WTC11 (cell line): ENCODE data around the gene ZNF583. TPM values are rescaled to one million over a fixed set of nuclear protein-coding genes. Genes with fewer than 3 reads are reported as not detected.

ENCODE experiments used
- ATAC-seq: fragments of 200-7000 bp; cut with Tn5 transposase; 2 replicates; pipeline ENCODE4 v1.10.0; 2021; ENCODE audit warnings: mild to moderate bottlenecking, moderate library complexity
- CTCF ChIA-PET: fragments of 300-600 bp; sonication (Branson Sonifier 250); formaldehyde crosslinking; loops from one replicate; lab custom pipeline; 2021; ENCODE audit warnings: antibody characterized with exemption; lab: Charles Lee
- POLR2A ChIA-PET: fragments of 350-600 bp; sonication (Branson Sonifier 250); formaldehyde crosslinking; loops from one replicate; lab custom pipeline; 2021; ENCODE audit warnings: antibody characterized with exemption; lab: Charles Lee
- DNase-seq: peaks from one replicate; pipeline ENCODE4 v3.0.0; 2021; ENCODE audit warnings: low spot score
- H3K27ac Mint-ChIP-seq: 2 replicates; pipeline ENCODE4 v1.8.0; 2021; ENCODE audit warnings: mixed read lengths
- H3K27me3 Mint-ChIP-seq: 2 replicates; pipeline ENCODE4 v1.8.0; 2021; ENCODE audit warnings: low read depth, mild to moderate bottlenecking, moderate library complexity, mixed read lengths
- H3K36me3 Mint-ChIP-seq: 2 replicates; pipeline ENCODE4 v1.8.0; 2021; ENCODE audit warnings: mixed read lengths
- H3K4me1 Mint-ChIP-seq: 2 replicates; pipeline ENCODE4 v1.8.0; 2022; ENCODE audit warnings: mixed read lengths
- H3K4me3 Mint-ChIP-seq: 2 replicates; pipeline ENCODE4 v1.8.0; 2021; ENCODE audit warnings: mild to moderate bottlenecking, moderate library complexity, mixed read lengths
- H3K9me3 Mint-ChIP-seq: 2 replicates; pipeline ENCODE4 v1.8.0; 2021; ENCODE audit warnings: mixed read lengths
- ARID4B ChIP-seq: sonication (generic); formaldehyde crosslinking; IDR thresholded peaks from 2 replicates; pipeline ENCODE4 v1.8.0; 2023; ENCODE audit warnings: missing genetic modification reagents, mild to moderate bottlenecking, borderline replicate concordance
- CDX4 ChIP-seq: fragments of 250-450 bp; sonication (Bioruptor Pico); IDR thresholded peaks from 2 replicates; pipeline ENCODE4 v1.9.0; 2021; ENCODE audit warnings: moderate library complexity, mild to moderate bottlenecking, inconsistent platforms, borderline replicate concordance
- ELF4 ChIP-seq: sonication (generic); formaldehyde crosslinking; IDR thresholded peaks from 2 replicates; pipeline ENCODE4 v1.8.1; 2022; ENCODE audit warnings: low read depth, mild to moderate bottlenecking, moderate library complexity, missing genetic modification reagents
- ERG ChIP-seq: fragments of 250-450 bp; sonication (Bioruptor Pico); IDR thresholded peaks from 2 replicates; pipeline ENCODE4 v1.8.0; 2021; ENCODE audit warnings: mild to moderate bottlenecking
- ESRRA ChIP-seq: sonication (generic); formaldehyde crosslinking; IDR thresholded peaks from 2 replicates; pipeline ENCODE4 v1.8.1; 2022; ENCODE audit warnings: mild to moderate bottlenecking, missing genetic modification reagents, borderline replicate concordance
- FOXP1 ChIP-seq: sonication (generic); formaldehyde crosslinking; IDR thresholded peaks from 2 replicates; pipeline ENCODE4 v1.8.0; 2022; ENCODE audit warnings: missing genetic modification reagents, mild to moderate bottlenecking, moderate library complexity, borderline replicate concordance
- JAZF1 ChIP-seq: fragments of 250-450 bp; sonication (Bioruptor Pico); IDR thresholded peaks from 2 replicates; pipeline ENCODE4 v1.9.0; 2021; ENCODE audit warnings: moderate library complexity, mild to moderate bottlenecking, inconsistent platforms
- MXD4 ChIP-seq: fragments of 250-450 bp; sonication (Bioruptor Pico); IDR thresholded peaks from 2 replicates; pipeline ENCODE4 v1.8.0; 2021; ENCODE audit warnings: mild to moderate bottlenecking, moderate library complexity, borderline replicate concordance
- NFE2L1 ChIP-seq: sonication (generic); formaldehyde crosslinking; IDR thresholded peaks from 2 replicates; pipeline ENCODE4 v1.8.1; 2023; ENCODE audit warnings: missing genetic modification reagents
- NR1H2 ChIP-seq: sonication (generic); formaldehyde crosslinking; IDR thresholded peaks from 2 replicates; pipeline ENCODE4 v1.9.0; 2021; ENCODE audit warnings: mild to moderate bottlenecking, moderate library complexity, missing genetic modification reagents
- NR2C2 ChIP-seq: sonication (generic); formaldehyde crosslinking; IDR thresholded peaks from 2 replicates; pipeline ENCODE4 v1.8.0; 2022; ENCODE audit warnings: mild to moderate bottlenecking, missing genetic modification reagents
- OVOL2 ChIP-seq: fragments of 250-450 bp; sonication (Bioruptor Pico); IDR thresholded peaks from 2 replicates; pipeline ENCODE4 v1.9.0; 2021; ENCODE audit warnings: mild to moderate bottlenecking, borderline replicate concordance
- SMAD4 ChIP-seq: sonication (generic); formaldehyde crosslinking; IDR thresholded peaks from 2 replicates; pipeline ENCODE4 v1.8.0; 2022; ENCODE audit warnings: mild to moderate bottlenecking, missing genetic modification reagents
- SOX15 ChIP-seq: fragments of 250-450 bp; sonication (Bioruptor Pico); IDR thresholded peaks from 2 replicates; pipeline ENCODE4 v1.9.0; 2021; ENCODE audit warnings: mild to moderate bottlenecking
- TEAD1 ChIP-seq: sonication (generic); formaldehyde crosslinking; IDR thresholded peaks from 2 replicates; pipeline ENCODE4 v1.8.0; 2022; ENCODE audit warnings: mild to moderate bottlenecking, missing genetic modification reagents
- TEAD4 ChIP-seq: sonication (generic); formaldehyde crosslinking; IDR thresholded peaks from 2 replicates; pipeline ENCODE4 v1.8.0; 2022; ENCODE audit warnings: mild to moderate bottlenecking, missing genetic modification reagents
- USF1 ChIP-seq: sonication (generic); formaldehyde crosslinking; IDR thresholded peaks from 2 replicates; pipeline ENCODE4 v1.8.0; 2022; ENCODE audit warnings: mild to moderate bottlenecking, missing genetic modification reagents
- ZMAT4 ChIP-seq: fragments of 250-450 bp; sonication (Bioruptor Pico); IDR thresholded peaks from 2 replicates; pipeline ENCODE4 v1.9.0; 2021; ENCODE audit warnings: mild to moderate bottlenecking
- ZNF416 ChIP-seq: fragments of 250-450 bp; sonication (Bioruptor Pico); IDR thresholded peaks from 2 replicates; pipeline ENCODE4 v1.9.0; 2021; ENCODE audit warnings: mild to moderate bottlenecking, inconsistent platforms
- ZNF423 ChIP-seq: fragments of 250-450 bp; sonication (Bioruptor Pico); IDR thresholded peaks from 2 replicates; pipeline ENCODE4 v2.1.2; 2022; ENCODE audit warnings: mild to moderate bottlenecking, moderate library complexity
- ZNF512 ChIP-seq: sonication (generic); formaldehyde crosslinking; IDR thresholded peaks from 2 replicates; pipeline ENCODE4 v1.8.1; 2022; ENCODE audit warnings: missing genetic modification reagents, borderline replicate concordance
- total RNA-seq: library from RNA; stranded (reverse); gene quantifications from 3 replicates; pipeline ENCODE4 v1.2.3, GENCODE V29; 2021

ZNF583 gene
- total RNA-seq, 1 experiment from 2014 or later, result 2.3 TPM

- no peak for TF ChIP-seq ARID4B
- no peak for TF ChIP-seq USF1 (CRISPR knock-in tag)
- no peak for TF ChIP-seq ZMAT4 (CRISPR knock-in tag)
- TF ChIP-seq SMAD4 (CRISPR knock-in tag), result no peak
These were observed 31.9 kb upstream of the ZNF583 start (continued) for GRCh38 chr19:56372281-56372680.

- TF ChIP-seq NFE2L1 (CRISPR knock-in tag) (no peak), TEAD1 (CRISPR knock-in tag) (no peak), ERG (CRISPR knock-in tag) (no peak), OVOL2 (CRISPR knock-in tag) (no peak), CDX4 (no peak), ZNF416 (no peak), MXD4 (CRISPR knock-in tag) (no peak)
- H3K4me1 Mint-ChIP-seq, result no peaks in the 10 kb centered on the region
- peaks cover 64% of the 10 kb centered on the region for H3K36me3 Mint-ChIP-seq
- H3K27ac Mint-ChIP-seq, result no peak overlapping the region
- no peak overlapping the region for H3K4me3 Mint-ChIP-seq
- ChIA-PET POLR2A (no interaction called here), CTCF (interaction anchor here (0.5 to 0.6 kb wide), 2 partner anchors 11 to 28 kb away, joined by 3 to 5 read pairs; no protein-coding TSS in a partner anchor)
- H3K27me3 Mint-ChIP-seq, result no peaks in the 10 kb centered on the region
- ATAC-seq, result no peak
- H3K9me3 Mint-ChIP-seq, result peaks cover 29% of the 10 kb centered on the region
- DNase-seq, result no peak
These were observed 26.8 kb upstream of the ZNF583 start for GRCh38 chr19:56377105-56377924.

DNA sequence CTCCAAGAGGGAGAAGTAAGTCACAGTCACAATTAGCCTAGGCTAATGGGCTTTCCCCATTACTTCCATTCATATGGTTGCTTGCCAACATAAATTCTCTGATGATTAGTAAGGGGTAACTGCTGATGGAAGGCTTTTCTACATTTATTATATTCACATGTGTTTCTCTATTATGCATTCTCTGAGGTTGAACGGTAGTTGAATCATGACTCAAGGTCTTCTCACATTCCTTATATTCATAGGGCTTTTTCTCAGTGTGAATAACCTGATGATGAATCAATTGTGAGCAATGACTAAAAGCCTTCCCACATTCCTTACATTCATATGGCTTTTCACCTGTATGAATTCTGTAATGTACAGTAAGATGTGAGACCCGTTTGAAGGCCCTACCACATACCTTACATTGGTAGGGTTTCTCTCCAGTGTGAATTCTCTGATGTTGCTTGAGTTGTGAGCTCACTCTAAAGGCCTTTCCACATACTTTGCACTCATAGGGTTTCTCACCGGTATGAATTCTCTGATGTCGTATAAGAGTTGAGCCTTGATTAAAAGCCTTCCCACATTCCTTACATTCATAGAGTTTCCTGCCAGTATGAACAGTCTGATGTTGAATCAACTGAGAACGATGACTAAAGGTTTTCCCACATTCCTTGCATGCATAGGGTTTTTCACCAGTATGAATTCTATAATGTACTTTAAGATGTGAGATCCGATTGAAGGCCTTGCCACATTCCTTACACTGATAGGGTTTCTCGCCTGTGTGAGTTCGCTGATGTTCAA is 20.1 kb upstream of the ZNF583 start:
- no peak for DNase-seq
- ChIA-PET POLR2A (no interaction called here), CTCF (no interaction called here)
- Mint-ChIP-seq H3K27ac (no peak overlapping the region), H3K27me3 (0 out of 2 replicates have a peak, but pooled peaks cover 4% of the 10 kb centered on the region), H3K4me1 (no peaks in the 10 kb centered on the region), H3K9me3 (peaks cover 39% of the 10 kb centered on the region), H3K36me3 (peaks cover 35% of the 10 kb centered on the region), H3K4me3 (no peak overlapping the region)
- ATAC-seq, result no peak
- TF ChIP-seq SOX15 (CRISPR knock-in tag) (no peak), TEAD4 (CRISPR knock-in tag) (no peak), ELF4 (no peak), FOXP1 (CRISPR knock-in tag) (no peak), NR1H2 (CRISPR knock-in tag) (no peak), ZNF423 (no peak), ESRRA (CRISPR knock-in tag) (no peak), ZNF512 (no peak), NR2C2 (CRISPR knock-in tag) (no peak), JAZF1 (no peak), ZNF416 (no peak)
